Iris pigment epithelial cell (primary cell): ENCODE data around the gene LDLRAD4.

Source experiments
- DNase-seq: peaks from one replicate; pipeline ENCODE4 v3.0.0-alpha.2; 2011; ENCODE audit warnings: low read depth

Gene LDLRAD4

DNA sequence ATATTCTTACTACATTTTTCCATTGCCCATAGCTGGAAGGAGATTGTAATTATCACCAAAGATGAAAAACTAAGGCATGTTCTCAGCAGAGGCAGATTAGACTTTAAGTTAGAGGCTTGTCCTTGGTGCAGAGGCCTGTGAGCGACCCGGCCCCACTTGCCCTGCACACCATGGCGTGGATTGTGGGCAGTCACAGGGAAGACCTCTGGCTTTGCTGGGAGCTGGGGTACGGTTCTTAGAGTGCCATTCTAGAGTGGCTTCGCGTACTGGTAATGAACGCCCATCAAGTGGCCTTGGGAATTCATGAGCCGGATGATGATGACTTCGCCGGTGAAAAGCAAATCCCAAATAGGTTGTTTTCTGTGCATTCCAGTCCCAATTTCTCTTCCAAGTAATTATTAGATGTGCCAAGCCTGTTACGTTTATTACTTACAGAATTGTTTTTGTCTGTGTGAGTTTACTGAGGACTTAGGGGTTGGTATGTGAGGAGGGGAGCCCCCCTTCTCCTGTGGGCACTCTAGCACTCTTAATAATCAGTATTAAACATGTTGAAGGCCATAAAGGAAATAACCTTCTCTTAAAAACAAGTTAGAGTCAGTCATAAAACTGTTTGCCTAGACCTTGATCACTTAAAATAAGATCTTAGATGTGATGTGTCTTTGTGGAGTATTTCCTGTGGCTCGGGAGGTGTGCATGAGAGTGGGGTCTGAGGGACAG is 90.6 kb downstream of the LDLRAD4 start:
- DNase-seq, result no peak

- DNase-seq, result no peak
These were observed 91.4 kb downstream of the LDLRAD4 start for GRCh38 chr18:13309748-13310670.

- DNase-seq, result no peak
These were observed 92.6 kb downstream of the LDLRAD4 start for GRCh38 chr18:13311193-13311592.

DNA sequence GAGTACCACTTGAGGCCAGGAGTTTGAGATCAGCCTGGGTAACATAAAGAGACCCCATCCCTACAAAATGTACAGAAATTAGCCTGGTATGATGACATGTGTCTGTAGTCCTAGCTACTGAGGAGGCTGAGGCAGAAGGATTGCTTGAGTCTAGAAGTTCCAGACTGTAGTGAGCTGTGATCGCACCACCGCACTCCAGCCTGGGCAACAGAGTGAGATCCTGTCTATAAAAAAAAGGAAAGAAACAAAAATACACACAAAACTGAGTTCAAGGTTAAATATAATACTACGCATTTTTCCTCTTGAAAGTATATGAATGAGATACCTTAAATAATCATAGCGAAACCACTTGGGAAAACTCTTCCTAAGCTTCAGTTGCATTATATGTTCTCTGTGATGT is 94.0 kb downstream of the LDLRAD4 start:
- DNase-seq, result no peak

DNA sequence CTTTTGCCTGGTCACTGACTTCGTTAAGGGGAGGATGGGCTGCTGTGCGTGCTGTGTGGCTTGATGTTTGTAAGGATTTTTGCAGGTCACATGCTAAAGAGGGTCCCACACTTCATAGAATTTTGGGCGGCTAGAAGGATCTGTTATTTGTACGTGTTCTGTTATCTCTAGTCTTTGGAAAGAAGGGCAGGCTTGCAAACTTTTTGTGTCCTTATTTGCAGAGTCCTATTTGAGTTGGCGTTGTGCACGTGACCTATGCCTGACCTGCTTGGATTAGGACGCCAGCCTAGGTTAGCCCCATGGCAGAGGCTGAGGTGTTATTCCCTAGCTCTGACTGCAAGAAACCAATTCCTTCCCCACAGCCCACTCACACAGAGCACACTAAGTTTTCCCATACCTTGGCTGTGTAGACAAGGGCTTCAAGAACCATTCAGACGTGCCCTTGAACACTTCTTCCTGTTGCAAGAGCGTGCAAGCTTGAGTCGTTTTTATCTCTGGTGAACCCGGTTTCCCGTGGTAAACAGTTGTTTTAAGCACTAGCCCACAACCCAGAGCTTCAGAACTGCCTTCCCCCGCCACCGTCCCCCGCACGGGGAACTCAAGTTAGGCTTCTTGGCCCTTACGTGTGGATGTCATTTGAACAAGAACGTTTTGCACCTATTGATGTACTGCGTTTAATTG is 94.6 kb downstream of the LDLRAD4 start:
- DNase-seq, result no peak

DNA sequence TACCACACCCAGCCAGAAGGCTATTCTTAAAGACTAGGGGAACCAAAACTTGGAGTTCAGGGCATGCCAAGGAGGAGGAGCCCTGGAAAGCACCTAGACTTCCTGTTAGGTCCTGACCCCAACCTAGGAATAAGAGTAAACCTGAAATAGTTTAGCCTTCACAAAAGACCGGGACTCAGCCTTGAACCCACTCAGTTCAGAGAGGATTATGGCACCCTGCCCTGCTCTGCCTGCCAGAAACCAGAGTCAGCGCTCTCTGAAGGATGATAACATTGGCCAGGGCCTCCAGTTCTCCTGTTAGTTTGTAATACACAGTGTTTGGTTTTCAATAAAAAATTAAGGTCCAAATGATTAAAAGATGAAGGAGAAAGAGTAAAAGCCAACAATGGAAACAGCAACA is 96.4 kb downstream of the LDLRAD4 start:
- no peak for DNase-seq

DNA sequence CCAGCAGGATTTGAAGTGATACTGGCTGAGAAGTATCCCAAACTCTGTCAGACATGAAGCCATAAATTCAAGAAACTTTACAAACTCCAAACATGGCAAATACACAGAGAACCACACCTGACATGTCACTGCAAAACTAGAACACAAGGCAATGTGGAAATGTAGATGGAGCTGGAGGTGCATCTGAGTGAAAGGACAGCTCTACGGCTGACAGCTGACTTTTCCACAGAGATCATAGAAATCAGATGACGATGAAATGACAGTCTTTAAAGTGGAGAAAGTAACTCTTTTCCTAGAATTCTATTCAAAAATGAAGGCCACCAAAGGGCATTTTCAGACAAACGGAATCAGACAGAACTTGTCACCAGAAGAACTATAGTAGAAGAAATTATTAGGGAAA is 97.5 kb downstream of the LDLRAD4 start:
- no peak for DNase-seq

DNA sequence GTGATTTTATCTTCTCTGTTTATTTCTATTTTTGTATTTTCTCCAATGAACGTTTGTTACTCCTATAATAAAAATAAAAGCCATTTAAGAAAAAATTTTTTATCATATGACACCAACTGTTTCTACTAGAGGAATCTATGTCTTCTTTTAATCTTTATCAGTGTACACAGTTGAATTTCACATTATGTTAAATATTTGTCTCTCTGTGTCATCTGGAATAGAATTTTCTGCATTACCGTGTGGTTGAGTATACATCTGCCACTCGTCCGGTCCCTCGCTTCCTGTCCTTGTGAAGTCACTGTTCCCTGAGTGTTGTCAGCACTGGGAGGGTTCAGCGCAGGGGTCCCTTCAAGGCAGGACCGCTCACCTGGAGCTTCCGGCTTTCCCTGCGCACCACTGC is 99.2 kb downstream of the LDLRAD4 start:
- no peak for DNase-seq

- DNase-seq, result no peak
These were observed 100.4 kb downstream of the LDLRAD4 start for GRCh38 chr18:13318731-13319501.

- DNase-seq, result no peak
These were observed 101.1 kb downstream of the LDLRAD4 start for GRCh38 chr18:13319629-13320028.

DNA sequence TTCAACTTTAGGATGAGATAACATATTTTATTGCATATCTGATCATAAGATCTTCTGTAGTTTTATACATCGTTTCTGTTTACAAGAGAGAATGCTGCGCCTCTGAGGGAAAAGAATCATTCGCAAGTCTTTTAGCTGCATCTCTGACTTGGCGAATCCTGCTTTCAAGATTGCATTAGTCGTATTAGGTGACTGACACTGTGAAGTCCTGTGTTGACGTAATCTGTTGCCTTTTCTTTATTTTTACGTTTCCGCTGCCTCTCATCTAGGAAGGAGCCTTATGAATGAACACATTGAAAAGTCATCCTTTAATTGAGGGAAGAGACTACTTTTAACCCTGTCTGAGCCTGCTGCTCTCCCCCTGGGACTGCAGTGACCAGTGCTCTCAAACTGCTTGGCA is 101.5 kb downstream of the LDLRAD4 start:
- DNase-seq, result no peak

DNA sequence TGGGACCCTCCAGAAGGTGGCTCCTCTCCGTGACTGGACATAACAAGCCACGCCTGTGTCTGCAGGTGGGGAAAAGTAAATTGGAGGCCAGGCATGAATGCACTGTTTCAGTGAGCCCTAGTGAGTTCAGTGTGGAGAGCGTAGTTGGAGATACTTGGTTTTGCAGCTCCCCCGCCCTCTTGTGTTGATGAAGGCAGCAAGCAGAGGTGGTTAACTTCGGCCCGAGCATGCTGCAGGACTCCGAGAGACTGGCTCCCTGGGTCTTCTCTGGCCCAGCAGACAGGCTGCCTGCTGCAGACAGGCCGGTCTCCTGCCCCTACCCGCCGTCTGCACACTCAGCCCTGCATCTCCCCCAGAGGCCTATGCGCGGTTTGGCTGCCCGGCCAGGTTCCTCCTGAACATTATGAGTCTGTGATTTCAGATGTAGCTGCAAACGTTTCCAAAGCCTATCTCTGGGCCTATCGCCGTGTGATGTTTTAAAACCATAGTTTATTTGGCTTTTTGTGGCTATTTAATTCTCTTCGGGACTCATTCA is 102.4 kb downstream of the LDLRAD4 start:
- DNase-seq, result no peak

DNA sequence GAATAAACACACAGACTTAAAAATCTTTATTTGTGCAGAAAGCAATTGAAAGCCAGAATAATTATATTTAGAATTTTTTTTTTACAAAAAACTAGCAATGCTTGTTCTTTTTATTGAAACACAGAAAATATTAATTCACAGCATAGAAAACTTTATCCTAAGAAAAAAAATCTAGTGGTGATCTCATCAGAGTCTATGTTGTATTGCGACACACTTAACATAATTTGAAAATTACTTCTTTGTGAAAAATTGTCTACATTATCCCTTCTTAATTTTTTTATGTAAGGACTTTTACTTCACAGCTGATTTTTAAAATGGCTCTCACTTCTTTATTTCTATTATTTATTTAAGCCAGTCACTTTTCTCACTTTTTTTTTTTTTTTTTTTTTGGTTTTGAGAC is 103.4 kb downstream of the LDLRAD4 start:
- DNase-seq, result no peak

GRCh38 chr18:13323186-13323585 is 104.6 kb downstream of the LDLRAD4 start:
- DNase-seq, result no peak

GRCh38 chr18:13324880-13325279 is 106.3 kb downstream of the LDLRAD4 start:
- DNase-seq, result no peak

GRCh38 chr18:13328213-13328612 is 109.7 kb downstream of the LDLRAD4 start:
- DNase-seq, result no peak

DNA sequence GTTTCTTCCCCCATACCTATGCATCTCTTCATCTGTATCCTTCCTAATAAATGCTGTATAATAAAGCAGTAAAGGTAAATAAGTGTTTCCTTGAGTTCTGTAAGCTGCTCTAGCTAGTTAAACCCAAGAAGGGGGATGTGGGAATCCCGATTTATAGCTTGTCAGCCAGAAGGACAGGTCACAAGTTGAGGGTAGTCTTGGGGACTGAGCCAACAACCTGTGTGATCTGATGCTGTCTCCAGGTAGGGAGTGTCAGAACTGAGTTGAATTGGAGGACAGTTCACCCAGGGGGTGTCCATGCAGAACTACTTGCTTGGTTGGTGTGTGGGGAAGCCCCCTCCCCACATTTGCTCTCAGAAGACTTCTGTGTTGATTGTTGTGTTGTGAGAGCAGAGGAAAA is 112.4 kb downstream of the LDLRAD4 start:
- DNase-seq, result no peak

DNA sequence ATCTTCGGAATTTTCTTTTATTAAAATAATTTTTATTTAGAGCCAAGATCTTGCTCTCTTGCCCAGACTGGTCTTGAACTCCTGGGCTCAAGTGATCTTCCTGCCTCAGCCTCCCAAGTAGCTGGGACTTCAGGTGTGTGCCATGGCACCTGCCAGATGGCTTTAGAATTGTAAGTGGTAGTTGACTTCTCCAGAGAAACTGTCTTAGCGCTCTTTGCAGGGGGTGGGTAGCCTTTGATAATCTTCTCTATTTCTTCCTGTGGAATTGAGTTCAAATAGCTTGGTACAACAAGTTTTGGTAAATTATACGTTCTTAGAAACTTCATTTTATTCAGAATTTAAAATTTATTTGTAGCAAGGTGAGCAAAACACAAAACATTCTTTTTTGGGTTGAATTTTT is 113.3 kb downstream of the LDLRAD4 start:
- DNase-seq, result no peak

DNA sequence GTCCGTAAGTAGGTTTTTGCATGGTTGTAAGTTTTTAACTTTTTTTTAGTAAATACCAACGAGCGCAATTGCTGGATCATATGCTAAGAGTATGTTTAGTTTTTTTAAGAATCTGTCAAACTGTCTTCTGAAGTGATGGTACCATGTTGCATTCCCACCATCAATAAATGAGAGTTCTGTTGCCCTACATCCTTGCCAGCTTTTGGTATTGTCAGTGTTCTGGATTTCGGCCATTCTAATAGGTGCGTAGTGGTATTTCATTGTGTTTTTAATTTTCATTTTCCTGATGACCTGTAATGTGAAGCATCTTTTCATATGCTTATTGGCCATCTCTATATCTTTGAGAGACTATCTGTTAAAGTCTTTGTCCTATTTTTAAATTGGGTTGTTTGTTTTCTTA is 114.3 kb downstream of the LDLRAD4 start:
- no peak for DNase-seq

GRCh38 chr18:13335903-13336302 is 117.3 kb downstream of the LDLRAD4 start:
- no peak for DNase-seq

DNA sequence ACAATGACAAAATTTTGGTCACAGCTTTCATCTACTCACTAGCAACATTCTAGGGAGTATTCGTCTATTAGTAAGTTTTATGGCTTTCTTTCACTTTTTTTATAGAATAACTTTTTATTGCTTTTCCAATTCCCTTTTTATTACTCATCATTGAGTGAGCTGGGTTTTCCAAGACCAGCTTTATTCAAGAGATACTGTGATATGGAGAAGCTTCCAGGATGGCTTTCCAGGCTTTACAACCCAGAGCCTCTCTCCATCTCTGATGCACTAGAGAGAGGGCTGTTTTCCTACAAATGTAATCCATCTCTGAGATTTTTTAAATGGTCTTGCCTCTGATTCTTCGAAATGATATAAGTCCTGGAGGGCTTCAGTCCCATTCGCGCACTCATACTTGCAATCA is 118.3 kb downstream of the LDLRAD4 start:
- DNase-seq, result no peak

DNA sequence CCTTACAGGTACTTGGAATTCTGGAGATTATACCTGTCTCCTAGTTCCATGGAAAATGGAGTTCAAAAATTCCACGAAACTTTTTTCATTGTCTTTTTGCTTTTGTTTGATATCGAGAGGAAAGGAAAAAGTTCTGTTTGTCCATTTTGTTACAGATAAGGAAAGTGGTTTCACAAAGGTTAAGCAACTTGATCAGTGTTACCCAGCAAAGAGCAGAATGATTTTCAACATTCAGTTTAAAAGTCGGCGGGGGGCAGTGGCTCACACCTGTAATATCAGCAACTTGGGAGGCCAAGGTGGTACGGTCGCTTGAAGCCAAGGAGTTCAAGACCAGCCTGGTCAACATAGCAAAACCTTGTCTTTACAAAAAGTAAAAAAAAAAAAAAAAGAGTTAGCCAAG is 118.8 kb downstream of the LDLRAD4 start:
- no peak for DNase-seq
